ENCODE measurements around the gene ISOC1.

The ISOC1 gene

GRCh38 chr5:129141078-129141477 lies 46.5 kb downstream of the ISOC1 start:
- no peak for DNase-seq

GRCh38 chr5:129141696-129142095 lies 47.1 kb downstream of the ISOC1 start:
- DNase-seq, result no peak

- DNase-seq, result no peak
These were observed 61.3 kb downstream of the ISOC1 start for GRCh38 chr5:129155876-129156275.

GRCh38 chr5:129161830-129162229 lies 67.3 kb downstream of the ISOC1 start:
- DNase-seq, result no peak
